Astrocyte of the cerebellum (primary cell): ENCODE results near the gene PUM1.

Experiments
- DNase-seq: peaks from one replicate; pipeline ENCODE4 v3.0.0-alpha.2; 2011; ENCODE audit warnings: low read depth
- H3K4me3 ChIP-seq: 2 replicates; pipeline ENCODE4 v1.5.1; 2011; ENCODE audit warnings: mild to moderate bottlenecking, low read depth, low read length, moderate library complexity
- in situ Hi-C: cut with HindIII; loops from 2 replicates; pipeline ENCODE4 v1.10.0; 2017; ENCODE audit warnings: low sequenced_read_pairs
- TF ChIP-seq, protein P1 (sequence below): IDR thresholded peaks from 2 replicates; pipeline ENCODE4 v1.5.1; 2012; ENCODE audit warnings: low read length, low read depth, moderate library complexity, mild to moderate bottlenecking; ENCODE audit errors: missing control alignments

PUM1 gene

DNA sequence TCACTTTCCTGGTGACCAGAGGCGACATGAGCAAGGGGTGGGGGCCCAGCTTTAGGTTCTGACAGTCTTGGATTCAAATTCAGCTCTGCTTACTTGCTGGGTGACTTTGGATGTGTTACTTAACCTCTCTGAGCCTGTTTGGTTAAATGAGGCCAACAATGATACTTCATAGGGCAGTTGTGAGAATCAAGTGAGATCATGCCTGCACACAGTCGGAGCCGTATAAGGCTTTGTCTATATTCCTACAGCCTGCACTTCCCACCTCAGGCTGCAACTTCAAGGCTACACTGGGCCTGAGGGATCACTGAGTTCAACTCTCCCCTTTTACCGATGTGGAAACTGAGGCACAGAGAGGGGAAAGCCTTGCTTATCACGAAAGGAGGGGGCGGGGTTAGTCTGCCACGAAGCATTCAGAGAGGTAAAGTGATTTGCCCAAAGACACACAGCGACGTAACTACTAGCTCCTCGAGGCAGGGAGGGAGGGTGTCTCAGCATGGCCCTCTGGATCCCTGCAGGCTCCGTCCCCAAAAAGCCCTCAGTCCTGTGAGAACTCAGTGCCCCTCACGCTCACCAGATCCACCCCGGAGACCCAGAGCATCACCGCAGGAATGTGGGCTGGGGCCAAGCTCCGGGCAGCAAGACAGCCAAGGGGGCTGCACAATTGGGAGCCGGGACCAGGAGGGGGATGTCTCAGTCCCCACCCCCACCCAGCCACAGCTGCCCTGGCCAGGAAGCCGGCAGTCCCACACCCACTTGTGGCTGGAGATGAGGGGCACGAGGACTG lies 181.9 kb downstream of the PUM1 start:
- no peak for DNase-seq
- in situ Hi-C loops = no loop called here
- TF ChIP-seq, protein P1, sequence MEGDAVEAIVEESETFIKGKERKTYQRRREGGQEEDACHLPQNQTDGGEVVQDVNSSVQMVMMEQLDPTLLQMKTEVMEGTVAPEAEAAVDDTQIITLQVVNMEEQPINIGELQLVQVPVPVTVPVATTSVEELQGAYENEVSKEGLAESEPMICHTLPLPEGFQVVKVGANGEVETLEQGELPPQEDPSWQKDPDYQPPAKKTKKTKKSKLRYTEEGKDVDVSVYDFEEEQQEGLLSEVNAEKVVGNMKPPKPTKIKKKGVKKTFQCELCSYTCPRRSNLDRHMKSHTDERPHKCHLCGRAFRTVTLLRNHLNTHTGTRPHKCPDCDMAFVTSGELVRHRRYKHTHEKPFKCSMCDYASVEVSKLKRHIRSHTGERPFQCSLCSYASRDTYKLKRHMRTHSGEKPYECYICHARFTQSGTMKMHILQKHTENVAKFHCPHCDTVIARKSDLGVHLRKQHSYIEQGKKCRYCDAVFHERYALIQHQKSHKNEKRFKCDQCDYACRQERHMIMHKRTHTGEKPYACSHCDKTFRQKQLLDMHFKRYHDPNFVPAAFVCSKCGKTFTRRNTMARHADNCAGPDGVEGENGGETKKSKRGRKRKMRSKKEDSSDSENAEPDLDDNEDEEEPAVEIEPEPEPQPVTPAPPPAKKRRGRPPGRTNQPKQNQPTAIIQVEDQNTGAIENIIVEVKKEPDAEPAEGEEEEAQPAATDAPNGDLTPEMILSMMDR = no peak
- no peak overlapping the region for H3K4me3 ChIP-seq

DNA sequence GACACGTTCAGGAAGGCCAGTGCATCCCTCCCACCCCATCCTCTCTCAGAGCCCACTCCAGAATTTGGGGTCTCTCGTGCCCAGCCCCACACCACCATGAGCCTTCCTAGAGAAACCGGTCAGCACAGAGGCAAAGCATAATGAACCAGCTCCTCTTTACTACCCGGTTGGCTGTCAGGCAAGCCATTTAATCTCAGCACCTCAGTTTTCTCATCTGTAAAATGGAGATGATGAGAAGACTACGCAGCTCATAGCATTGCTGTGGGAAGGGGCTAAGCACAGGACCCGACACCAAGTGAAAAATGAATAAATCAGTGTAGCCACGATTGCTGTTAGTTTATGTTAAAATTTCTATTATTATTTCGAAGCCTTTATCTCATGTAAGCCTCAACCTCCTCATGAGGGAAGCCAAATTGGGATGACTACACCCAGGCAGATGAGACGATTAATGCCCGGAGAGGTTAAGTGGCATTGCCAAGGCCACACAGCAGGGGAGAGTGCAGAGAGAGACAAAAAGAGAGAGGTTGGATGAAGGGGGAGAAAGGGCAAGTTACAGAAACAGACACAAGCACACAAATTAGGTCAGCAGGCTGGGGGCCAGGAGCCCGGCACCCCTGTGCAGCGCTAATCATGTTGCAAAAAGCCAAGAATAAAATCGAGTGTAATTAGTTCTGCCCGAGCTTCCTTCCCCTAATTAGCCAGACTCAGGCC lies 182.7 kb downstream of the PUM1 start:
- H3K4me3 ChIP-seq = no peak overlapping the region
- in situ Hi-C loops = no loop called here
- TF ChIP-seq, protein P1 = no peak
- DNase-seq = no peak
